Activated T-cell treated with anti-CD3 and anti-CD28 coated beads, Interleukin-2, amount 50 U/mL, for 72 hours (primary cell): ENCODE measurements around the gene CDH1. TPM values are rescaled to one million over a fixed set of nuclear protein-coding genes. Genes with fewer than 3 reads are reported as not detected.
"Not testable (repeated sequence)": the region's sequence is repeated elsewhere in the genome, so short reads cannot be mapped to it uniquely, and the experiment has no call there.

Experiments used
- ATAC-seq, 2 donors: fragments of 150-1000 bp; cut with Tn5 transposase; replicated peaks in 1 of 2; 2 replicates each; pipeline ENCODE4 v1.10.0; 2021; ENCODE audit warnings: moderate library complexity in 2 of 2, mild to moderate bottlenecking in 1 of 2
- DNase-seq, 2 donors: peaks; one replicate each; pipeline ENCODE4 v3.0.0; 2021 to 2022; ENCODE audit warnings: mixed read lengths in 1 of 2
- H3K27ac Mint-ChIP-seq: one replicate; pipeline ENCODE4 v1.8.0; 2022; ENCODE audit warnings: mild to moderate bottlenecking, moderate library complexity, mixed read lengths
- H3K27me3 Mint-ChIP-seq: one replicate; pipeline ENCODE4 v1.8.0; 2022; ENCODE audit warnings: low read depth, mixed read lengths
- H3K36me3 Mint-ChIP-seq, 2 donors: one replicate each; pipeline ENCODE4 v1.8.0; 2022; ENCODE audit warnings: mixed read lengths in 2 of 2, mild to moderate bottlenecking in 1 of 2; ENCODE audit not compliant: insufficient read depth in 2 of 2
- H3K4me1 Mint-ChIP-seq: one replicate; pipeline ENCODE4 v1.8.0; 2022; ENCODE audit warnings: low read depth, mixed read lengths
- H3K4me3 Mint-ChIP-seq, 2 donors: one replicate each; pipeline ENCODE4 v1.8.0; 2022; ENCODE audit warnings: mild to moderate bottlenecking in 2 of 2, mixed read lengths in 2 of 2, moderate library complexity in 2 of 2
- H3K9me3 Mint-ChIP-seq, 2 donors: one replicate each; pipeline ENCODE4 v1.8.0; 2022; ENCODE audit warnings: mixed read lengths in 2 of 2
- total RNA-seq, 2 donors: library from RNA; stranded (reverse); gene quantifications; one replicate each; pipeline ENCODE4 v1.2.3, GENCODE V29; 2022

Gene CDH1
- total RNA-seq, 2 donors from 2014 or later: 5.2 to 8.6 TPM

DNA sequence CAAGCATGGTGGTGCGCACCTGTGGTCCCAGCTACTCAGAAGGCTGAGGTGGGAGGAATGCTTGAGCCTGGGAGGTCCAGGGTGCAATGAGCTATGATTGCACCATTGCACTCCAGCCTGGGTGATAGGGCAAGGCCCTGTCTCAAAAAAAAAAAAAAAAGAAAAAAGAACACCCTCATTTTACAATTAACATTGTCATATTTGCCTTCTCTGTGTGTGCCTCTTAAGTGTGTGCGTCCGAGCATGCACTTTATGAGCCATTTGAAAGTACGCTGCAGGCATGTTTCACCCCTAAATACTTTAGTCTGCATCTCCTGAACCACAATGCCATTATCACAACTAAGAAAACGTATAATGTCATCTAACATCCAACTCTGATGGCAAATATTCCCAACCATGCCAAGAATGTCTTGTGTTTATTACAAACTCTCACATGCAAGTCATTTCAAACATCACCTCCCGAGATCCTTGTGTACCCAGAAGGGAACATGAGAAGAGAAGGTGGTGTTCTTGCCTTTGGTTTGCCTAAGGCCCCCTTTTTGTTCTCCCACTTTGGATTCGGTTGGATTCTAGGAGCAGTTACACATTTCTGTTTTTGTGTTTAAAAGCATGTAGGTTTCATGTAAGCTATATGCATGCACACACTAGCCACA lies 38.0 kb downstream of the CDH1 start:
- peaks cover 23% of the 10 kb centered on the region for H3K4me1 Mint-ChIP-seq
- no peak overlapping the region for H3K4me3 Mint-ChIP-seq
- H3K27ac Mint-ChIP-seq: no peak overlapping the region
- H3K27me3 Mint-ChIP-seq: peaks cover 30% of the 10 kb centered on the region
- H3K9me3 Mint-ChIP-seq: no peaks in the 10 kb centered on the region
- DNase-seq (no peak), ATAC-seq (no peak)
- no peaks in the 10 kb centered on the region for H3K36me3 Mint-ChIP-seq

DNA sequence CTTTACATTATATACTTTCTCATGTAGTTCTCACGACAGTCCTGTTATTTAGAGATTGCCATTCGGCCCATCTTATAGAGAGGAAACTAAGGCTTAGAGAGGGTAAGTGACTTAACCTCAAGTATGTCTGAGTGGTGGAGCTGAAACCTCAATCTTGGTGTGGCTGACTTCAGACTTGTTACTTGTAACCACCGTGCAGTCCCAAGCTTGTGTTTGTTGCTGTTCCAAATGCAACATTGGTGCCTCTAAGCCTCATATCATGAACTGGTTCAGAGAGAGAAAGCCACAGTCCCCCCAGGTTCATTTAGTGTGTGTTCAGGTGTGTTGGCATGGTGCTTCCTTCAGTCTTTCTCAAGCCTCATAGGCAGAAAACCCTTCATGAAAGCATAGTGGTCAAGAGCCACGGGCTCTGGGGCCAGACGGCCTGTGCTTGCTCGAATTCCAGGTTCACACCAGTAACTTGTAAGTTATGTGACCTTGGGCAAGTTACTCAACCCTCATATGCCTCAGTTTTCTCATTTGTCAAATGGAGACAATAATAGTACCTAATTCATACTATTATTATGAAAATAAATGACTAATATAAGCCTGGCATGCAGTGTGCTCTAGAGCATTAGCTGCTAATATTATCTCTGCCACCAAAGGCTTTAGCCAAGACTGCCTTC lies 39.9 kb downstream of the CDH1 start:
- Mint-ChIP-seq H3K9me3 (no peaks in the 10 kb centered on the region), H3K27me3 (peaks cover 34% of the 10 kb centered on the region), H3K4me1 (peaks cover 34% of the 10 kb centered on the region), H3K4me3 (peak overlapping the region; percentile 27 to 29), H3K27ac (no peak overlapping the region), H3K36me3 (peaks cover 0 to 1% of the 10 kb centered on the region in 2 donors)
- peak; percentile 65 to 80 for DNase-seq
- peak; percentile 96 to 98 for ATAC-seq

DNA sequence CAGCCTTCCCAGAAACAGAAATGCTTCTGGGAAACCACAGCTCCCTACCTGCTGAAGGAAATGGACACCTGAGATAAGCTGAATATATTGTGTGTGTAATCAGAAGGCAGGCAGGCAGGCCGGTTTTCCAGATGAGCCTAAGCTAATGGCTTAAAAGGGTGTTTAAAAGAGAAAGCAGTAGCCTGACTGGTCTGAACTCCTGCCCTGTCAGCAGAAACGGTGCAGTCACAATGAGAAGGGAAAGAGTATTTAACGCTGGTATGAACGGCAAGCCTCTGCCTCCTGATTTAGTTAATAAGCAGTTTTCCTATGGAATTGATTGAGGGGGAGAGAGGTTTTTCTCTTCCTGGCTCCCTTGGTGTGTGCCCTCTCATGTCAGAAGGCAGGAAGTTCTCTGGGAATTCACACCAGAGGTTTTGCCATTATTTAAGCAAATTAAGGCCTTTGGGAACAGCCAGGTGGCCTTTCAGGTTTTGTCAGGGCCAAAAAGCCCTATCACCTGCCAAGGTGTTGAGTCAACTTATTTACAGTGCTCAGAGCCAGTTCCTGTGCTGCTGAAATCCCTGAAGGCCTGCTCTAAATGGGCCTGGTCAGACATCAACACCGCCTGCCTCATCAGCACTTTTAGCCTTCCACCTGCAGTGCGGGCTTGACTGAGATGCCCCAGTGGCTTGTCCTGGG lies 41.6 kb downstream of the CDH1 start:
- ATAC-seq: no peak
- Mint-ChIP-seq H3K27ac (no peak overlapping the region), H3K4me3 (no peak overlapping the region), H3K36me3 (peaks cover 0 to 1% of the 10 kb centered on the region in 2 donors), H3K27me3 (peaks cover 30% of the 10 kb centered on the region), H3K4me1 (peaks cover 50% of the 10 kb centered on the region), H3K9me3 (no peaks in the 10 kb centered on the region)
- no peak for DNase-seq

DNA sequence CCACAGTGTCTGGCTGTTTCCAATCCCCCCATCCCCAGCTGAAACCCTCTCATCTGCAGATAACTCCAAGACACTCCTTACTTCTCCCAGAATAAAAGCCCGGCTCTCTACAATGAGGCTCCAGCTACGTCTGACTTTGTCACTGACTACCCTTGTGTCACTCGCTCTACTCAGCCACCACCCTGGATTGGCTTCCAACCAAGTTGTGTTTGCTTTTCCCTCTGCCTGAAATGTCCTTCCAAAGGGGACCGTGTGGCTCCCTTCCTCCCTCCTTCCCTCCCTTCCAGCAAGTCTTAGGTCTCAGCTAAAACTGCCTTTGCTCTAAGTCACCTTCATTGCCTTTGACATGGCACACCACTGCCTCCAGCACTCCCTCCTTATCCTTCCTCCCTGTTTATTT lies 42.8 kb downstream of the CDH1 start:
- Mint-ChIP-seq H3K9me3 (no peaks in the 10 kb centered on the region), H3K4me1 (peaks cover 61% of the 10 kb centered on the region), H3K4me3 (no peak overlapping the region), H3K36me3 (peaks cover 0 to 1% of the 10 kb centered on the region in 2 donors), H3K27ac (no peak overlapping the region), H3K27me3 (peaks cover 40% of the 10 kb centered on the region)
- DNase-seq (no peak), ATAC-seq (no peak)

DNA sequence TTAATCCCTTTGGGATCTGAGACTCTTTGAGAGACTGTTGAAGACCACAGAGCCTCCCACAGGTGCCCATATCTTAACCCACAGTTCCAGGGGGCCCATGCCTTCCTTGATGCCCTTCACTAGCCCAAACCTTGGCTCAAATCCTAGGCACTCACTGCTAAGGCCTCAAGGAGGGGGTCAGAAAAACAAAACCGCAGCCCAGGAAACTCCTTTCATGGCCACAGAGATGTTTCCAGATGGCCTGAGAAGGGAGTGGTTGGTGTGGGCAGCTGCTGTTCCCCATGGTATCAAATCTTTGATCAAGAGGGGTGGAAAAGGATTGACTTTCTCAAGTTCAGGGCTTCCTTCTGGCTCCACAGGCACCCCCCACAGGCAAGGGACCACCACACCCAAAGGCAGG lies 44.7 kb downstream of the CDH1 start:
- no peak for ATAC-seq
- peaks cover 0 to 1% of the 10 kb centered on the region in 2 donors for H3K36me3 Mint-ChIP-seq
- H3K27ac Mint-ChIP-seq: no peak overlapping the region
- no peaks in the 10 kb centered on the region for H3K9me3 Mint-ChIP-seq
- peaks cover 44% of the 10 kb centered on the region for H3K4me1 Mint-ChIP-seq
- H3K4me3 Mint-ChIP-seq: no peak overlapping the region
- peaks cover 46% of the 10 kb centered on the region for H3K27me3 Mint-ChIP-seq
- DNase-seq: no peak

DNA sequence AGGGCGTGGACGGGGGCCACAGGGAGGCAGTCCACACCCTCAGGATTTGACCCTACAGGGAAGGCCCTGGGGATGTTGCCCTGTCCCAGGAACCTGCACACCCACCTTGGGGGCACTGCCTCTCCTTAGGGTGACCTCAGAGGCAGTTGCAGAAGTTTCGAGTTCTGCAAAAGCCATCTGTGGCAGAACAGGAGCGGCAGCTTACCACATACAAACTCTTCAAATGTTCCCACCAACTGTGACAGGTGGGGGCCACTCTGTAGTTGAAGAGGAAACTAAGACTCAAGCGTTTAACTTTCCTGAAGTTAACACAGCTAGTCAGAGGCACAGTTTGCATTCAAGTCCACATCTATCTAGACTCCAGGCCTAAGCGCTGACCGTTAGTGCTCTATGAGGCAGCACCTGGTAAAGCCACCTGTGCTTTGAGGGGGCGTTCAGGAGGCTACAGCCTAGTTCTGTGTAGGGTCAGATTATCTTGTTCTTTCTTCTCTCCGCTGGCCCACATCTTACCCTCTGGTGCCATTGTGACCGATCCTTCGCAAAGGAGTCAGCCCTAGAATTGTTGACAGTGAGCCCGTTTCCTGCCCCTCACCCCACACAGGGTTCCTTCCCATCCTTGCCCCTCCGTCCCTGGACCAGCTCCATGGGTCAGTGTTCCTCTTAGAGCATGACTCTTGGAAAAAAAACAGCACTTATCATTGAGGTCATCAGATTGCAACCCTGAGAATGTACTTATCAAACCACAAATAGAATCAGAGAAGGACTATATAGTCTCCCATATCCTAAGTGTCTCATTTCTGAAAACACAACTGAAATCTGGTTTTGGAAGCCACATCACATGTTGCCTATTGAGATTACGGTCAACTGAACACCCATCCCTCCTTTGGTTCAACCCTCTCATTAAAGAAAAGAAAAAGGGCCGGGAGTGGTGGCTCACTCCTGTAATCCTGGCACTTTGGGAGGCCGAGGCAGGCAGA lies 45.4 kb downstream of the CDH1 start:
- H3K36me3 Mint-ChIP-seq: peaks cover 0 to 1% of the 10 kb centered on the region in 2 donors
- peaks cover 39% of the 10 kb centered on the region for H3K4me1 Mint-ChIP-seq
- peak; percentile 72 to 81 for ATAC-seq
- no peak overlapping the region for H3K27ac Mint-ChIP-seq
- peak overlapping the region; percentile 49 to 71 for H3K4me3 Mint-ChIP-seq
- no peaks in the 10 kb centered on the region for H3K9me3 Mint-ChIP-seq
- peaks cover 50% of the 10 kb centered on the region for H3K27me3 Mint-ChIP-seq
- DNase-seq: peak in 1 of 2 donors; percentile 28

DNA sequence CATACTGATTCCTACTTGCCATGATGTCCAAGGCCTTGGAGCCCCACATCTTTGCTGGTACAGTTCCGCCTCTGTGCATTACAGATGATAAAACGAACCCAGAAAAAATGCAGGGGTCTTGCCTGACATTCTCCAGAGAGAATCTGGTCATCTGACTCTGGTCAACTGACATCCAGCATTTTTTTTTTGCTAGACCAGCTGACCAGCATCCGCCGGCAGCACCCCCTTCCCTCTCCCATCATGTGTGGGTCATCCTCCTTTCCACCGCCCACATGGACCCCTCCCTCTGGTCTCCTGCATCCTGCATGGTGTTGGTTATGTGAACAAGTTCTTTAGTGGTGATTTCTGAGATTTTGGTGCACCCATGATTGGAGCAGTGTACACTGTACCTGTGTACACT lies 47.1 kb downstream of the CDH1 start:
- Mint-ChIP-seq H3K27ac (no peak overlapping the region), H3K9me3 (no peaks in the 10 kb centered on the region), H3K4me3 (no peak overlapping the region), H3K27me3 (peaks cover 50% of the 10 kb centered on the region), H3K4me1 (peaks cover 39% of the 10 kb centered on the region), H3K36me3 (peaks cover 0 to 1% of the 10 kb centered on the region in 2 donors)
- DNase-seq (no peak), ATAC-seq (no peak)

DNA sequence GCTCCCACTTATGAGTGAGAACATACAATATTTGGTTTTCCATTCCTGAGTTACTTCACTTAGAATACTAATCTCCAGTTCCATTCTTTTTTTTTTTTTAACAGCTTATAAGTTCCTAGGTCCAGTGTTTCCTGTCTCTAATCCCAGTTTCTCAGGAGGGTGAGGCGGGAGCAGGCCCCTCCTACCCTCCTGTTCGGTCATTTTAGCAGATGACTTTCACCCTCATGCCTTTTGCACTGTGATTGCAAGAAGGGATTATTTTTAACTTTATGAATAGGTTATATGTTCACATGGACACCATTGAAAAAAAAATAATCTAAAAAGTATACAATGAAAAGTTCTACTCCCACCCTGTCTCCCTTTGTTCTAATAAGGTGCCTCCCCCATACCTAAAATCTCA lies 47.6 kb downstream of the CDH1 start:
- no peak overlapping the region for H3K4me3 Mint-ChIP-seq
- peaks cover 49% of the 10 kb centered on the region for H3K27me3 Mint-ChIP-seq
- no peaks in the 10 kb centered on the region for H3K9me3 Mint-ChIP-seq
- H3K27ac Mint-ChIP-seq: no peak overlapping the region
- H3K4me1 Mint-ChIP-seq: peaks cover 39% of the 10 kb centered on the region
- DNase-seq (no peak), ATAC-seq (no peak)
- H3K36me3 Mint-ChIP-seq: peaks cover 0 to 1% of the 10 kb centered on the region in 2 donors

DNA sequence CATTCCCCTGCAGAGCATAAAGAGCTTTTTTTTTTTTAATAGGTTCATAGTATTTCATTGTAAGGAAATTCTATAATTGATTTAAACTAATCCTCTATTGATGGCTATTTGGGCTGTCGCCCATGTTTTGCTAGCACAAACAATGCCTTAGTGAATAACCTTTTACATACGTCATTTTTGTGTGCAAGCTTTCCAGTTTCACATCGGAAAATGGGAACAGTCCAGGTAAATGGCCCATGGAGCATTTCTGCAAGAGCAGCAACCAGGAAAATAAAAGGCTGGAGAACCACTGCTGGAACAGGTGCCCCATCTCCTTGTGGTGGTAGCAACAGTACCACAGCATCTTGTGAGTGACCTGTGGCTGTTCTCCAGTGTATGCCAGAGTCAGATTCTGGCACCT lies 48.6 kb downstream of the CDH1 start:
- Mint-ChIP-seq H3K4me3 (no peak overlapping the region), H3K9me3 (no peaks in the 10 kb centered on the region), H3K27ac (no peak overlapping the region), H3K36me3 (no peaks in the 10 kb centered on the region), H3K4me1 (peaks cover 39% of the 10 kb centered on the region), H3K27me3 (peaks cover 39% of the 10 kb centered on the region)
- no peak for ATAC-seq
- DNase-seq: no peak

DNA sequence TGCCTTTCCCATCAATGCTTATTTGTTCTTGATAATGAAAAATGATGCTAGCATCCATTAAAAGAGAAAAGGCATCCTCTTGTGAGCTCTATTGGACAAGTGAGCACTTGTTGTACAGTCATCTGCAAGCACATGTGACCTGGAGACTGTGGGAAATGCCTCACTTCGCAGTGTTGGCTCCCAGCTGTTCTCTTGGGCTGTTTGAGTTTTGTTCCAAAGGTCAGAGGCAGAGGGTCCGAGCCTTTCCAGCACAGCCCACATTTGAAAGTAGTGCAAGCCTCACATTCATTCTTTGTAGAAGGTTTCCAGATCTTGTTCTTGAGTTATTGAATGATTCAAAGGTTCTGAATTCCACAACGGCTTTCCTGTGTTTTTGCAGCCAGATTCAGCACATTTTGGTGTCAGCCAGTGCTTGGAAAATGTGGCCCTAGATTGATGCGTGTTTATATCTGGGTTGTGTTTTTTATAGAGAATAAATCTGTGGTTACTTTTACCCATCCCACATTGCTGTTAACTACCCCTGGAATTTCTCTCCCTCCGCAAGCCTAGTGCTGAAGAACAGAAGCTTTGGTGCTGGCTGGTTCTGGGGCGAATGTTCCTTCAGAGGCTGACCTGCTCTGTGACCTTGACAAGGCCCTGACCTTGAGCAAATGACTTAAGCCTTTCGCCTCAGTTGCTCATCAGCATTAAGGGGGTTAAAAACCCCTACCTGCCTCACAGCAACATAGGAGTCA lies 49.8 kb downstream of the CDH1 start:
- H3K36me3 Mint-ChIP-seq: no peaks in the 10 kb centered on the region
- H3K27ac Mint-ChIP-seq: no peak overlapping the region
- H3K4me1 Mint-ChIP-seq: peaks cover 30% of the 10 kb centered on the region
- H3K9me3 Mint-ChIP-seq: no peaks in the 10 kb centered on the region
- H3K27me3 Mint-ChIP-seq: peaks cover 34% of the 10 kb centered on the region
- no peak overlapping the region for H3K4me3 Mint-ChIP-seq
- DNase-seq (no peak), ATAC-seq (no peak)

DNA sequence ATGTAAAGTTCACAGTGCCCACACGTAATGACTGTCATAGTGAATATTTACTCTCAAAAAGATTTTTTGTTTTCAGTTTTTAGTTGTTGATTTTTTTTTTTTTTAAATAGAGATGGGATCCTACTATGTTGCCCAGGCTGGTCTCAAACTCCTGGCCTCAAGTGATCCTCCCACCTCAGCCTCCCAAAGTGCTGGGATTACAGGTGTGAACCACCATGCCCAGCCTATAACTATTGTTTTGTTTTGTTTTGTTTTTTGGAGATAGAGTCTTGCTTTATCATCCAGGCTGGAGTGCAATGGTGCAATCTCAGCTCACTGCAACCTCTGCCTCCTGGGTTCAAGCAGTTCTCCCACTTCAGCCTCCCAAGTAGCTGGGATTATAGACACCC lies 50.3 kb downstream of the CDH1 start:
- H3K36me3 Mint-ChIP-seq, H3K4me3 Mint-ChIP-seq, ATAC-seq, H3K27ac Mint-ChIP-seq, H3K9me3 Mint-ChIP-seq, DNase-seq: not testable (repeated sequence)
- Mint-ChIP-seq H3K27me3 (peaks cover 34% of the 10 kb centered on the region), H3K4me1 (peaks cover 24% of the 10 kb centered on the region)

DNA sequence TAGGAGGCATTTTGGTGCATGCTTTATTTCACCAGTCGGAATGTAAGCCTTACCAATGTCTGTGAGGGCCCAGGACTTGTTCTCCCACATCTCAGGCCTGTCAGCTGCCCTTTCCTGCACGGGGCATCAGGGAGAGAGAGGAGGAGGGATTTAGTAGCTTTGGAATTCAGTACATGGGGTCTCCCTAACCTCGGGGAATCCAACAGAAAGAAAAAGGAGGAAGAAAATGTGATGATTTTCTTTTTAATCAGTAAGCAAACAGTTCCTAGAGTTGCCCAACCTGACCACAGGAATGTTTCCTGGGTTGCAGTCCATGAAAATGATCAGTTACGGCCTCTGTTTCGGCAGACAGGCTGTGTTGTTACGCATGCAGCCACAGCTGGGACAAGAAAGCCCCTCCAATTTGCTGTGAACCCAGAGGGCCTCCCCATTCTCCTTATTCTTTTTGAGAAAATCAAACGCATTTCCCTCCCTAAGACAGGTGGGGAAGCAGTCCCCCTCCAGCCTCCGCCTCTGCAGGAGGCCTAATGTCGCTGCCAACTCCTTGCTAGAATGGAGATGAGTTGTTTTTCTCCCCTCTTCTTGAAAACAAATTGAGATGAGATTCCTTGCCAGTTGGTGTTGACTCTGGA lies 53.2 kb downstream of the CDH1 start:
- no peak overlapping the region for H3K27ac Mint-ChIP-seq
- H3K27me3 Mint-ChIP-seq: peaks cover 18% of the 10 kb centered on the region
- no peak overlapping the region for H3K4me3 Mint-ChIP-seq
- DNase-seq: no peak
- no peak for ATAC-seq
- no peaks in the 10 kb centered on the region for H3K36me3 Mint-ChIP-seq
- H3K4me1 Mint-ChIP-seq: no peaks in the 10 kb centered on the region
- H3K9me3 Mint-ChIP-seq: no peaks in the 10 kb centered on the region
